Superior temporal gyrus (tissue), 1 donor: ENCODE results near the gene PBXIP1.
A peak's percentile ranks its signal among the peaks of the same experiment; 100 is the strongest.
"Not testable (repeated sequence)": the region's sequence is repeated elsewhere in the genome, so short reads cannot be mapped to it uniquely, and the experiment has no call there.

Experiments used
- DNase-seq: peaks from one replicate; pipeline ENCODE4 v3.0.0-alpha.2; 2016; ENCODE audit errors: extremely low spot score

Gene PBXIP1

GRCh38 chr1:154937085-154937987 is 18.6 kb downstream of the PBXIP1 start:
- peak; percentile 95 for DNase-seq

GRCh38 chr1:154936555-154937084 is 19.3 kb downstream of the PBXIP1 start, which contains the start of gene PMVK:
Gene PMVK, minus strand, starts transcription at chr1:154936719. Its CDS starts 34 bp downstream, at chr1:154936685.
- peak; percentile 97 for DNase-seq

GRCh38 chr1:154935749-154936554 is 19.9 kb downstream of the PBXIP1 start:
- no peak for DNase-seq

- DNase-seq = no peak
These were observed 21.4 kb downstream of the PBXIP1 start for GRCh38 chr1:154934358-154934948.

- no peak for DNase-seq
These were observed 23.9 kb downstream of the PBXIP1 start for GRCh38 chr1:154931940-154932487.

- DNase-seq = no peak
These were observed 29.7 kb downstream of the PBXIP1 start for GRCh38 chr1:154926201-154926600.

- no peak for DNase-seq
These were observed 30.3 kb downstream of the PBXIP1 start for GRCh38 chr1:154925335-154926170.

- no peak for DNase-seq
These were observed 32.2 kb downstream of the PBXIP1 start for GRCh38 chr1:154923695-154924094.

- DNase-seq = no peak
These were observed 42.6 kb downstream of the PBXIP1 start for GRCh38 chr1:154913273-154913672.

- no peak for DNase-seq
These were observed 43.1 kb downstream of the PBXIP1 start for GRCh38 chr1:154912755-154913154.

- no peak for DNase-seq
These were observed 44.0 kb downstream of the PBXIP1 start for GRCh38 chr1:154911691-154912550.

- no peak for DNase-seq
These were observed 45.0 kb downstream of the PBXIP1 start for GRCh38 chr1:154910851-154911250.

- DNase-seq = no peak
These were observed 47.0 kb downstream of the PBXIP1 start for GRCh38 chr1:154908937-154909336.

GRCh38 chr1:154908129-154908528 is 47.8 kb downstream of the PBXIP1 start:
- not testable (repeated sequence) for DNase-seq

GRCh38 chr1:154906621-154907081 is 49.2 kb downstream of the PBXIP1 start:
- no peak for DNase-seq

GRCh38 chr1:154902938-154903566 is 52.8 kb downstream of the PBXIP1 start:
- DNase-seq = no peak

- no peak for DNase-seq
These were observed 54.3 kb downstream of the PBXIP1 start for GRCh38 chr1:154901591-154901990.

- no peak for DNase-seq
These were observed 56.9 kb downstream of the PBXIP1 start for GRCh38 chr1:154899041-154899440.

- peak; percentile 45 for DNase-seq
These were observed 59.1 kb downstream of the PBXIP1 start for GRCh38 chr1:154896771-154897286.
